IMR-90 (cell line): ENCODE results near the gene SBF2. TPM values are rescaled to one million over a fixed set of nuclear protein-coding genes. Genes with fewer than 3 reads are reported as not detected.

ENCODE experiments used
- ATAC-seq: fragments of 200-7000 bp; cut with Tn5 transposase; 2 replicates; pipeline ENCODE4 v1.9.1; 2020; ENCODE audit warnings: low read depth, mild to moderate bottlenecking, moderate library complexity
- BruUV-seq: library from RNA; stranded (reverse); fragments of 400-500 nt; replicated peaks from 2 replicates; lab custom pipeline; 2021; lab: Mats Ljungman, UMichigan
- CTCF ChIA-PET: fragments of 300-600 bp; formaldehyde crosslinking; extraction: SDS; loops from one replicate; lab custom pipeline; 2021; ENCODE audit warnings: antibody characterized with exemption; lab: Yijun Ruan, JAX
- POLR2A ChIA-PET: fragments of 300-600 bp; sonication (Branson Sonifier 250); formaldehyde crosslinking; loops from one replicate; lab custom pipeline; 2022; ENCODE audit warnings: antibody characterized with exemption; ENCODE audit not compliant: unreplicated experiment; lab: Charles Lee
- DNase-seq: peaks from one replicate; pipeline ENCODE4 v3.0.0; 2013
- H2AFZ ChIP-seq: replicated peaks from 2 replicates; pipeline ENCODE3; 2013; ENCODE audit warnings: low read length, mild to moderate bottlenecking; ENCODE audit not compliant: poor library complexity
- H2AK5ac ChIP-seq: 2 replicates; pipeline ENCODE4 v1.6.1; 2013; ENCODE audit warnings: low read depth, low read length, inconsistent platforms
- H2AK9ac ChIP-seq: replicated peaks from 2 replicates; pipeline ENCODE3; 2013; ENCODE audit warnings: mild to moderate bottlenecking, low read depth, low read length, moderate library complexity; ENCODE audit not compliant: poor library complexity
- H2BK120ac ChIP-seq: 2 replicates; pipeline ENCODE4 v1.6.1; 2013; ENCODE audit warnings: low read depth, low read length, inconsistent platforms
- H2BK15ac ChIP-seq: 3 replicates; pipeline ENCODE4 v1.6.1; 2013; ENCODE audit warnings: low read depth, low read length, inconsistent platforms
- H2BK20ac ChIP-seq: 2 replicates; pipeline ENCODE4 v1.6.1; 2013; ENCODE audit warnings: low read depth, mild to moderate bottlenecking, inconsistent platforms, low read length, moderate library complexity
- H2BK5ac ChIP-seq: 2 replicates; pipeline ENCODE4 v1.6.1; 2013; ENCODE audit warnings: mild to moderate bottlenecking, low read depth, low read length, inconsistent platforms; ENCODE audit not compliant: poor library complexity, severe bottlenecking
- H3K14ac ChIP-seq: replicated peaks from 2 replicates; pipeline ENCODE4 v1.6.1; 2013; ENCODE audit warnings: low read depth, low read length, inconsistent platforms
- H3K18ac ChIP-seq: 2 replicates; pipeline ENCODE4 v1.6.1; 2013; ENCODE audit warnings: low read depth, low read length, control low read depth
- H3K23ac ChIP-seq: 2 replicates; pipeline ENCODE4 v1.6.1; 2013; ENCODE audit warnings: low read depth, low read length, inconsistent platforms
- H3K27ac ChIP-seq: 2 replicates; pipeline ENCODE4 v1.5.1; 2013; ENCODE audit warnings: mild to moderate bottlenecking, control low read depth, low read length; ENCODE audit not compliant: insufficient read depth
- H3K27me3 ChIP-seq: 2 replicates; pipeline ENCODE4 v1.6.1; 2013; ENCODE audit warnings: low read length; ENCODE audit not compliant: control insufficient read depth, insufficient read depth
- H3K36me3 ChIP-seq: 2 replicates; pipeline ENCODE4 v1.6.1; 2013; ENCODE audit warnings: low read length, mixed read lengths; ENCODE audit not compliant: control insufficient read depth, insufficient read depth
- H3K4ac ChIP-seq: 2 replicates; pipeline ENCODE4 v1.6.1; 2013; ENCODE audit warnings: low read depth, low read length, inconsistent platforms
- H3K4me1 ChIP-seq: 2 replicates; pipeline ENCODE4 v1.6.1; 2013; ENCODE audit warnings: low read length, mixed read lengths; ENCODE audit not compliant: control insufficient read depth, insufficient read depth
- H3K4me2 ChIP-seq: 2 replicates; pipeline ENCODE4 v1.6.1; 2013; ENCODE audit warnings: low read depth, mild to moderate bottlenecking, control low read depth, low read length, moderate library complexity
- H3K4me3 ChIP-seq: 2 replicates; pipeline ENCODE4 v1.5.1; 2013; ENCODE audit warnings: low read depth, mild to moderate bottlenecking, control low read depth, low read length, moderate library complexity; ENCODE audit not compliant: insufficient read depth
- H3K56ac ChIP-seq: 2 replicates; pipeline ENCODE4 v1.6.1; 2013; ENCODE audit warnings: low read length, inconsistent platforms; ENCODE audit not compliant: insufficient read depth; ENCODE audit errors: extremely low read depth
- H3K79me1 ChIP-seq, 2 experiments: 2 replicates each; pipeline ENCODE4 v1.6.1; 2013; ENCODE audit warnings: low read length in 2 of 2, inconsistent platforms in 1 of 2, low read depth in 1 of 2
- H3K9ac ChIP-seq: 2 replicates; pipeline ENCODE4 v1.6.1; 2013; ENCODE audit warnings: low read depth, low read length, control low read depth
- H3K9me1 ChIP-seq: 2 replicates; pipeline ENCODE4 v1.6.1; 2013; ENCODE audit warnings: low read length, inconsistent platforms; ENCODE audit not compliant: insufficient read depth
- H3K9me3 ChIP-seq: 2 replicates; pipeline ENCODE4 v1.6.1; 2013; ENCODE audit warnings: low read length; ENCODE audit not compliant: control insufficient read depth, insufficient read depth
- H4K20me1 ChIP-seq: 2 replicates; pipeline ENCODE4 v1.6.1; 2013; ENCODE audit warnings: low read length, inconsistent platforms; ENCODE audit not compliant: insufficient read depth
- H4K5ac ChIP-seq: 2 replicates; pipeline ENCODE4 v1.6.1; 2013; ENCODE audit warnings: mild to moderate bottlenecking, low read depth, low read length, control low read depth
- H4K8ac ChIP-seq, 2 experiments: 2 replicates each; pipeline ENCODE4 v1.6.1; 2013; ENCODE audit warnings: low read depth in 2 of 2, low read length in 2 of 2, control low read depth in 1 of 2, inconsistent platforms in 1 of 2
- H4K91ac ChIP-seq: 2 replicates; pipeline ENCODE4 v1.6.1; 2013; ENCODE audit warnings: low read depth, low read length, inconsistent platforms; ENCODE audit not compliant: insufficient read depth
- BHLHE40 ChIP-seq: fragments of 150-350 bp; IDR thresholded peaks from 2 replicates; pipeline ENCODE4 v1.6.1; 2016; ENCODE audit warnings: mild to moderate bottlenecking, low read depth, low read length
- CEBPB ChIP-seq: IDR thresholded peaks from 2 replicates; pipeline ENCODE4 v1.6.1; 2012; ENCODE audit warnings: low read depth, low read length, improper control_type of control experiment
- CHD1 ChIP-seq: IDR thresholded peaks from 2 replicates; pipeline ENCODE4 v1.6.1; 2012; ENCODE audit warnings: low read depth, low read length, improper control_type of control experiment
- FOS ChIP-seq: fragments of 150-350 bp; IDR thresholded peaks from 2 replicates; pipeline ENCODE4 v1.6.1; 2016; ENCODE audit warnings: low read depth, low read length
- MAFK ChIP-seq: IDR thresholded peaks from 2 replicates; pipeline ENCODE4 v1.6.1; 2012; ENCODE audit warnings: low read depth, low read length, improper control_type of control experiment
- MAZ ChIP-seq: IDR thresholded peaks from 2 replicates; pipeline ENCODE4 v1.6.1; 2012; ENCODE audit warnings: low read depth, mild to moderate bottlenecking, low read length, improper control_type of control experiment, moderate library complexity, borderline replicate concordance
- MXI1 ChIP-seq: IDR thresholded peaks from 2 replicates; pipeline ENCODE4 v1.6.1; 2012; ENCODE audit warnings: low read depth, mild to moderate bottlenecking, low read length, moderate library complexity, borderline replicate concordance
- NFE2L2 ChIP-seq: fragments of 150-350 bp; IDR thresholded peaks from 2 replicates; pipeline ENCODE4 v1.6.1; 2016; ENCODE audit warnings: low read depth, mild to moderate bottlenecking, low read length
- POLR2A ChIP-seq: IDR thresholded peaks from 2 replicates; pipeline ENCODE4 v1.6.1; 2012; ENCODE audit warnings: mild to moderate bottlenecking, low read depth, low read length
- RCOR1 ChIP-seq: IDR thresholded peaks from 2 replicates; pipeline ENCODE4 v1.6.1; 2012; ENCODE audit warnings: mild to moderate bottlenecking, low read length, improper control_type of control experiment; ENCODE audit not compliant: insufficient replicate concordance
- RFX5 ChIP-seq: IDR thresholded peaks from 2 replicates; pipeline ENCODE4 v1.8.0; 2012; ENCODE audit warnings: low read depth, mild to moderate bottlenecking, low read length, moderate library complexity
- SMC3 ChIP-seq: fragments of 150-350 bp; IDR thresholded peaks from 2 replicates; pipeline ENCODE4 v1.6.1; 2016; ENCODE audit warnings: low read depth, mild to moderate bottlenecking, antibody characterized with exemption, low read length, moderate library complexity
- WGBS, 2 experiments: methylation state at CpG; one replicate each; pipeline versions ENCODE4 v1.1.5 to v1.1.7; 2013; ENCODE audit warnings: missing lambda C conversion rate in 2 of 2; ENCODE audit not compliant: insufficient read length in 1 of 2; ENCODE audit errors: extremely low coverage in 2 of 2; 5-methylcytosine and 5-hydroxymethylcytosine counted together
- dilution Hi-C: fragments of 300-500 bp; cut with HindIII; formaldehyde crosslinking; loops from one replicate; pipeline ENCODE4 v1.14.3; 2018; ENCODE audit warnings: low sequenced_read_pairs; ENCODE audit not compliant: unreplicated experiment
- in situ Hi-C: fragments of 300-500 bp; cut with MboI; formaldehyde crosslinking; loops from 3 replicates; pipeline ENCODE4 v1.14.3; 2019; ENCODE audit warnings: low sequenced_read_pairs, inconsistent platforms, mixed read lengths
- intact Hi-C: fragments of 100-400 bp; cut with micrococcal nuclease; formaldehyde crosslinking; loops from 2 replicates; pipeline ENCODE4 v1.10.0; 2022
- polyA plus RNA-seq, 3 experiments: library from polyadenylated mRNA; depleted of rRNA; stranded (reverse); fragments of >200 nt; gene quantifications; 2 replicates each; pipeline ENCODE4 v1.2.3, GENCODE V29; 2012; ENCODE audit warnings: low replicate concordance in 1 of 3
- total RNA-seq: library from RNA; depleted of rRNA; stranded (reverse); fragments of >200 nt; gene quantifications from 2 replicates; pipeline ENCODE4 v1.2.3, GENCODE V29; 2012
- TF ChIP-seq, protein P1 (sequence below): fragments of 150-350 bp; IDR thresholded peaks from 2 replicates; pipeline ENCODE4 v1.6.1; 2016; ENCODE audit warnings: low read depth, mild to moderate bottlenecking, low read length, moderate library complexity, borderline replicate concordance
- TF ChIP-seq, protein P2 (sequence below): conservative IDR thresholded peaks from 2 replicates; pipeline ENCODE4 v1.5.1; 2012; ENCODE audit warnings: mild to moderate bottlenecking, low read depth, low read length, improper control_type of control experiment

The SBF2 gene
- total and polyA plus RNA-seq, 2 of the 4 experiments (the other 2 are of a cell fraction) = 23.8 to 51.8 TPM

DNA sequence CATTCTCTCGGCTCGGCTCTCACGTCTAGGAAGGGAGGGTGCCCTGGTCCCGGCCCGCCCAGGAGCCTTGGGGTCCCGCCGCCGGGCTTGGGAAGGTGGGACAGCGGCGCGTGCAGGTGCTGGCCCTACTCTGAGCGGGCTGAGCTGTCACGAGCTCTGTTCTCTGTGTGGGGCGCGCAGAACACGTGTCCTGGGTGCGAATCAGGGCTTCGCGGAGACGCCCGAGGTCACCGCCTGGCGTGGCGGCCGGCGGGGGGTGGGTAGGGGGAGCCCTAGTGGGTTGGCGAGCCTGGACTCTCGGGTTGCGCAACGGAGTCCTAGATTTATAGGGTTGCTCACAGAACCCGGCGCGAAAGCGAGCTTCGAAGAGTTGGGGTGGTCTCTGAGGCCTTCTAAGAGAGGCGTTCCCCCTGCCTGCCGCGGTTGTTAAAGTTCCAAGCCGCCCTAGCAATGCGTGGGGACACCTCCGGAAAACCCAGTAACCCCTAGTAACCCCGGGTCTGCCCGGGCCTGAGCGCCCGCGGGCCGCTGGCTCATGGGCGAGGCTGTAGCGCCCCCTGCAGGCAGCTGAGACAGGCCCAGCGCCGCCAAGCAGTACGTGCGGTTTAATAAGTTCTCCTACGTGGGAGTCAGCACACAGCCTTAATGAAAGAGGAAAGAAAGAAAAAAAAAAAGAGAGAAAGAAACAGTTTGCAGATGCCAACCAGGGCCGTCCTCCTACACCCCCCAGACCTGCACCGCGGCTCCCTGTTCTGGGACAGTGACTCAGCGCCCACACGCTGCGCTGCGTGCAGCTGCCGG, 13.6 kb upstream of the SBF2 start:
- Histone ChIP-seq H2AFZ (peak overlapping the region; percentile 77), H3K4me3 (peak overlapping the region; percentile 65), H3K79me1 (peaks cover 0 to 31% of the 10 kb centered on the region in 2 experiments; a peak in 2 of 4 replicates), H3K4me1 (peaks cover 7% of the 10 kb centered on the region), H2AK5ac (0 out of 2 replicates have a peak overlapping the region, but pooled peaks have one; percentile 17), H3K4ac (peak overlapping the region; percentile 91), H3K9me1 (peaks cover 4% of the 10 kb centered on the region; the same call in 1 of the 2 replicates), H3K56ac (peak overlapping the region; percentile 92), H3K9ac (peak overlapping the region; percentile 76), H4K8ac (peak overlapping the region; percentile 25 to 83; a peak in 3 of 4 replicates), H2BK15ac (no peak overlapping the region), H4K20me1 (peaks cover 43% of the 10 kb centered on the region), H3K9me3 (no peaks in the 10 kb centered on the region), H4K91ac (peak overlapping the region; percentile 59; the same call in 1 of the 2 replicates), H3K27me3 (no peaks in the 10 kb centered on the region), H3K23ac (peak overlapping the region; percentile 94), H2BK20ac (no peak overlapping the region), H3K27ac (peak overlapping the region; percentile 83), H2BK120ac (peak overlapping the region; percentile 87), H3K4me2 (peak overlapping the region; percentile 60), H2BK5ac (peak overlapping the region; percentile 92), H3K18ac (peak overlapping the region; percentile 70), H2AK9ac (peak overlapping the region; percentile 86), H4K5ac (peak overlapping the region; percentile 7; the same call in 1 of the 2 replicates), H3K36me3 (peaks cover 22% of the 10 kb centered on the region), H3K14ac (peak overlapping the region; percentile 96)
- intact Hi-C loops = loop anchor here (1.0 to 10.0 kb wide), 4 partner anchors 59 to 400 kb away; no protein-coding TSS in a partner anchor
- in situ Hi-C loops = loop anchor here (10.0 to 25.0 kb wide), 2 partner anchors 333 to 695 kb away; no protein-coding TSS in a partner anchor
- dilution Hi-C loops = no loop called here
- DNase-seq = peak; percentile 94
- peak; percentile 8 for ATAC-seq
- POLR2A ChIA-PET = interaction anchor here (0.5 to 3.7 kb wide), 6 partner anchors 18 to 147 kb away, joined by 3 to 28 read pairs (median 4); partner anchors contain the start of gene AMPD3
- no TSS peak for BruUV-seq
- CTCF ChIA-PET = interaction anchor here (0.6 to 1.2 kb wide), 2 partner anchors 100 to 460 kb away, joined by 3 read pairs; no protein-coding TSS in a partner anchor
- 1% methylated on average over 12 of the region's 62 CpGs; no CpG with 5 or more reads in 1 of the 2 experiments for WGBS, 2 experiments
- TF ChIP-seq MXI1 = peak; percentile 80; the same call in 1 of the 2 replicates
- TF ChIP-seq POLR2A = peak; percentile 51; the same call in 1 of the 2 replicates
- peak; percentile 96 for TF ChIP-seq CEBPB
- peak; percentile 41; the same call in 1 of the 2 replicates for TF ChIP-seq MAFK
- peak; percentile 79 for TF ChIP-seq FOS
- TF ChIP-seq MAZ = peak; percentile 57
- TF ChIP-seq CHD1 = peak; percentile 45; the same call in 1 of the 2 replicates
- TF ChIP-seq NFE2L2 = peak; percentile 77; the same call in 1 of the 2 replicates
- TF ChIP-seq BHLHE40 = peak; percentile 92
- TF ChIP-seq, protein P1, sequence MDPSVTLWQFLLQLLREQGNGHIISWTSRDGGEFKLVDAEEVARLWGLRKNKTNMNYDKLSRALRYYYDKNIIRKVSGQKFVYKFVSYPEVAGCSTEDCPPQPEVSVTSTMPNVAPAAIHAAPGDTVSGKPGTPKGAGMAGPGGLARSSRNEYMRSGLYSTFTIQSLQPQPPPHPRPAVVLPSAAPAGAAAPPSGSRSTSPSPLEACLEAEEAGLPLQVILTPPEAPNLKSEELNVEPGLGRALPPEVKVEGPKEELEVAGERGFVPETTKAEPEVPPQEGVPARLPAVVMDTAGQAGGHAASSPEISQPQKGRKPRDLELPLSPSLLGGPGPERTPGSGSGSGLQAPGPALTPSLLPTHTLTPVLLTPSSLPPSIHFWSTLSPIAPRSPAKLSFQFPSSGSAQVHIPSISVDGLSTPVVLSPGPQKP = no peak
- TF ChIP-seq RCOR1 = peak; percentile 44
- TF ChIP-seq RFX5 = no peak
- peak; percentile 67 for TF ChIP-seq SMC3
- TF ChIP-seq, protein P2, sequence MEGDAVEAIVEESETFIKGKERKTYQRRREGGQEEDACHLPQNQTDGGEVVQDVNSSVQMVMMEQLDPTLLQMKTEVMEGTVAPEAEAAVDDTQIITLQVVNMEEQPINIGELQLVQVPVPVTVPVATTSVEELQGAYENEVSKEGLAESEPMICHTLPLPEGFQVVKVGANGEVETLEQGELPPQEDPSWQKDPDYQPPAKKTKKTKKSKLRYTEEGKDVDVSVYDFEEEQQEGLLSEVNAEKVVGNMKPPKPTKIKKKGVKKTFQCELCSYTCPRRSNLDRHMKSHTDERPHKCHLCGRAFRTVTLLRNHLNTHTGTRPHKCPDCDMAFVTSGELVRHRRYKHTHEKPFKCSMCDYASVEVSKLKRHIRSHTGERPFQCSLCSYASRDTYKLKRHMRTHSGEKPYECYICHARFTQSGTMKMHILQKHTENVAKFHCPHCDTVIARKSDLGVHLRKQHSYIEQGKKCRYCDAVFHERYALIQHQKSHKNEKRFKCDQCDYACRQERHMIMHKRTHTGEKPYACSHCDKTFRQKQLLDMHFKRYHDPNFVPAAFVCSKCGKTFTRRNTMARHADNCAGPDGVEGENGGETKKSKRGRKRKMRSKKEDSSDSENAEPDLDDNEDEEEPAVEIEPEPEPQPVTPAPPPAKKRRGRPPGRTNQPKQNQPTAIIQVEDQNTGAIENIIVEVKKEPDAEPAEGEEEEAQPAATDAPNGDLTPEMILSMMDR = peak; percentile 95
